KMS-11 (cell line): ENCODE data around the gene OTOF.

ENCODE experiments used
- H2AFZ ChIP-seq: fragments of 200-600 bp; sonication (generic); 2 replicates; pipeline ENCODE4 v1.6.1; 2016; ENCODE audit warnings: antibody characterized with exemption, mixed run types, low read depth
- H3K27ac ChIP-seq: fragments of 200-600 bp; sonication (generic); 2 replicates; pipeline ENCODE4 v1.6.1; 2016; ENCODE audit warnings: mild to moderate bottlenecking, mixed run types
- H3K27me3 ChIP-seq: fragments of 200-600 bp; sonication (generic); 2 replicates; pipeline ENCODE4 v1.6.1; 2017; ENCODE audit warnings: mild to moderate bottlenecking, low read depth, mixed run types, moderate library complexity; ENCODE audit not compliant: insufficient read depth
- H3K36me3 ChIP-seq: fragments of 200-600 bp; sonication (generic); 2 replicates; pipeline ENCODE4 v1.6.1; 2017; ENCODE audit warnings: mild to moderate bottlenecking, mixed run types; ENCODE audit not compliant: insufficient read depth
- H3K4me1 ChIP-seq: fragments of 200-600 bp; sonication (generic); 2 replicates; pipeline ENCODE4 v1.6.1; 2016; ENCODE audit warnings: mild to moderate bottlenecking, low read depth, mixed run types; ENCODE audit not compliant: poor library complexity, severe bottlenecking
- H3K4me2 ChIP-seq: fragments of 200-600 bp; sonication (generic); 2 replicates; pipeline ENCODE4 v1.7.0; 2016; ENCODE audit warnings: mild to moderate bottlenecking, mixed run types
- H3K4me3 ChIP-seq: fragments of 200-600 bp; sonication (generic); IDR thresholded peaks from 2 replicates; pipeline ENCODE4 v1.6.1; 2017; ENCODE audit warnings: low read depth, low read length, mixed read lengths; ENCODE audit not compliant: insufficient read depth
- H3K79me2 ChIP-seq: fragments of 200-600 bp; sonication (generic); 2 replicates; pipeline ENCODE4 v1.6.1; 2016; ENCODE audit warnings: low read depth, mixed run types; ENCODE audit not compliant: insufficient read depth
- H3K9ac ChIP-seq: fragments of 200-600 bp; sonication (generic); 2 replicates; pipeline ENCODE4 v1.6.1; 2016; ENCODE audit warnings: mild to moderate bottlenecking, mixed run types
- H4K20me1 ChIP-seq: fragments of 200-600 bp; sonication (generic); 2 replicates; pipeline ENCODE4 v1.6.1; 2016; ENCODE audit warnings: mild to moderate bottlenecking, mixed run types; ENCODE audit not compliant: insufficient read depth
- CTCF ChIP-seq: fragments of 200-600 bp; sonication (generic); conservative IDR thresholded peaks from 2 replicates; pipeline ENCODE4 v1.6.1; 2017; ENCODE audit warnings: low read depth, mild to moderate bottlenecking, antibody characterized with exemption, low read length, moderate library complexity, mixed read lengths

OTOF gene

GRCh38 chr2:26494891-26495290 is 17.0 kb upstream of the OTOF start:
- Histone ChIP-seq H3K27me3 (no peaks in the 10 kb centered on the region), H4K20me1 (no peaks in the 10 kb centered on the region), H2AFZ (no peak overlapping the region), H3K4me1 (no peaks in the 10 kb centered on the region), H3K36me3 (no peaks in the 10 kb centered on the region), H3K4me3 (no peak overlapping the region), H3K27ac (no peak overlapping the region), H3K9ac (no peak overlapping the region), H3K4me2 (no peak overlapping the region), H3K79me2 (no peaks in the 10 kb centered on the region)
- no peak for TF ChIP-seq CTCF

DNA sequence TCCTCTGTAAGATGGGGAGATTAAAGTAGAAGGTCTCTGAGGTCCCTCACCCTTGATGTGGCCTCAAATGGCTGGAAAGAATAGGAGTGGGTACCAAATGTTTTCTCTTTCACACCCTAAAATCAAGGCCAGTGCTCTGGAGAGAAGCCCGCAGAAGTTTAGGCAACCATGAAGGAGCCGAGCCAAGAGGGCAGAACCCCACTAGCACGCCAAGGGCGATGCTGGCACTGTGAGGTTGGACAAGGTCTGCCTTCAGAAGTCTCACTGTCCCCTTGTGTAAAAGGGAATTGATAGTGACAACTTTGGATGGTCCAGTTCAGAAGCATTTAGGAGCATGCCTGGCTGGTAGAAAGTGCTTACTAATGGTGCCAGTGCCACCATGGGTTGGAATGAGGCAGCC is 16.3 kb upstream of the OTOF start:
- Histone ChIP-seq H3K4me3 (no peak overlapping the region), H3K9ac (no peak overlapping the region), H4K20me1 (no peaks in the 10 kb centered on the region), H3K4me1 (no peaks in the 10 kb centered on the region), H2AFZ (no peak overlapping the region), H3K36me3 (no peaks in the 10 kb centered on the region), H3K27ac (no peak overlapping the region), H3K4me2 (no peak overlapping the region), H3K79me2 (no peaks in the 10 kb centered on the region), H3K27me3 (no peaks in the 10 kb centered on the region)
- TF ChIP-seq CTCF, result no peak

DNA sequence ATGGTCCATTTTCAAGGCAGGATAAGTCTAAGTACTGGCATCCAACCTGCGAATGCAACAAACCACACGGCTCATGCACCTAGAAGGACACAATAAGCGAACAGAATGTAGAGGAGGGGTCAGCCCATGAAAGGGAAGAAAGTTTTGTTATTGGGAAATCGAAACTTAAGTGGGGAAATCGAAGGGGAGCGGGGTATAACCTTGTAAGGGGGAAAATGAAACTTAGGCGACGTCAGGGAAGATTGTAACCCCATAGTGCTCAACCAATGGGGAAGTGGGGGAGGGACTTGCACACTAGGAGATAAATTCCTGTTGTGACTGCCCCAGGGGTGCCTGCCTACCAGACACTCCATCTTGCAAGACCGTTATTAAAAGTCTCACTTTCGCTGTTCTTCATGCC is 15.6 kb upstream of the OTOF start:
- no peaks in the 10 kb centered on the region for H3K27me3 ChIP-seq
- H4K20me1 ChIP-seq, result no peaks in the 10 kb centered on the region
- H3K9ac ChIP-seq, result no peak overlapping the region
- no peak for TF ChIP-seq CTCF
- H2AFZ ChIP-seq, result no peak overlapping the region
- H3K4me1 ChIP-seq, result no peaks in the 10 kb centered on the region
- no peak overlapping the region for H3K27ac ChIP-seq
- H3K79me2 ChIP-seq, result no peaks in the 10 kb centered on the region
- no peak overlapping the region for H3K4me2 ChIP-seq
- no peaks in the 10 kb centered on the region for H3K36me3 ChIP-seq
- no peak overlapping the region for H3K4me3 ChIP-seq

GRCh38 chr2:26492749-26493515 is 15.0 kb upstream of the OTOF start:
- Histone ChIP-seq H3K4me3 (no peak overlapping the region), H3K4me1 (no peaks in the 10 kb centered on the region), H3K27ac (no peak overlapping the region), H3K4me2 (no peak overlapping the region), H3K36me3 (no peaks in the 10 kb centered on the region), H3K27me3 (no peaks in the 10 kb centered on the region), H3K9ac (no peak overlapping the region), H3K79me2 (no peaks in the 10 kb centered on the region), H4K20me1 (no peaks in the 10 kb centered on the region), H2AFZ (no peak overlapping the region)
- TF ChIP-seq CTCF, result no peak
